Stromal cell of bone marrow (primary cell): Measurements from ENCODE around the gene DNAJC5.

Experiments used
- DNase-seq: peaks from one replicate; pipeline ENCODE4 v3.0.0-alpha.2; 2012; ENCODE audit warnings: low read depth

DNAJC5 gene

DNA sequence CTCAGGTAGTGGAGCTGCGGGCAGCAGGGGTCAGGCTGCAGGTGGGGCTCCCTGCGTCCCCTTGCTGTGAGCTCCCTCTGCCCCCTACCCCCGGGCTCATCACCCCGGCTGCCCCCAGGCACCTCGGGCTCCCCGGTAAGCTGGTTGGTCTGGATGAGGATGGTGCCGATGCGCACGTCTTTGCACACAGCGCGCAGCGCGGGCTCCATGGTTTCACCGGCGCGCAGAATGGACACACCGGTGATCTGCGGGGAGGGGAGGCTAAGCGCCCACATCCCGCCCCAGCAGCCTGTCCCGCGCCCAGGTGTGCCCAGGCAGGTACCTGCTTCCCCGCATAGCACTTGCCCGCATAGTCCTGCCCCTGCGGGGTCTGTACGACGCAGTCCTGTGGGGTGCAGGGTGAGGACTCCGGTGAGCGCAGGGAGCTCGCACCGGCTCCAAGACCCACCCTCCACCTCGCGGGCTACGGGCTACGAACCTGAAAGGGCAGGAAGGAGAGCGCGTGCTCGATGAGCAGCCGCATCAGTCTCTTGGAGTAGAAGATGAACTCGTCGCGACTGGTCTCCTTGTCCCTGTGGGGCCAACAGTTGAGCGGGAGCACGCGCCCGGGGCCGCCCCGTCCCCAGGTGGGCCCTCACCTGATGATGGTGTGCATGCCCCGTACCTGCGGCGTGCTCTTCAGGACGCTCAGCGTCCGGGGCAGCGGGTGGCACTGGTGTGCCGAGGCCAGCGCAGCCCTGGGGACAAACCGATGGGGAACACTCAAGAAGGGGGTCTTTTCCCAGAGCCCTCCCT is 45.7 kb downstream of the DNAJC5 start:
- no peak for DNase-seq

DNA sequence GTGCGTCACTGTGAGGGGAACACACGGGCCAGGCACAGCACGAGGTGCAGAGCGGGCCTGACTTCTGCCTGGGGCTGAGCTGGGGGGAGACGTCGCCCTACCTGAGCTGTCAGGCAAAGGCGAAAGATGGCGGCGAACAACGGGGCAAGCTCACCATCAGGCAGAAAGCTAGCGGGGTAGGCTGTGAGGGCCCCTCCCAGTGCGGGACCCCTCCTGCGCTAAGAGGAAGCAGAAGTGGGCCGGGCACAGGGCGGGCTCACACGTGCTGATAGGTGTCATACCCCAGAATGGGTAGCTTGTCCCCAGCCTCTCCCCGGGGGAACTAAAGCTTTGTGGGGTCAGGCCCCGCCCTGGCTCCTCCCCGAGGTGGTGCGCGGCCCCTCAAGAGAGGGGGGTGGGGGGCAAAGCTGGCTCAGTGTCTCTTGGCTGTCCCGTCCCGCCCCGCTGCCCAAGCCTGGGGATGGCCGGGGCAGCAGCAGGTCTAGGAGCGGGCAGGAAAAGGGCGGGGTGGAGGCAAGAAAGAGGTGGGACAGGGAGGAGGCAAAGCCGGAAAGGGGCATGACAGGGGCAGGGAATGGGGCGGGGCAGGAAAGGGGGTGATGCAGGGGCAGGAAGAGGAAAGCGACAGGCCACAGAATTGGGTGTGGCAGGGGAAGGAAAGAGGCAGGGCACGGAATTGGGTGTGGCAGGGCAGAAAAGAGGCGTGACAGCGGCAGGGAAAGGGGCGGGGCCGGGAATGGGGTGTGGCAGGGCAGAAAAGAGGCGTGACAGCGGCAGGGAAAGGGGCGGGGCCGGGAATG is 46.6 kb downstream of the DNAJC5 start:
- DNase-seq: no peak

DNA sequence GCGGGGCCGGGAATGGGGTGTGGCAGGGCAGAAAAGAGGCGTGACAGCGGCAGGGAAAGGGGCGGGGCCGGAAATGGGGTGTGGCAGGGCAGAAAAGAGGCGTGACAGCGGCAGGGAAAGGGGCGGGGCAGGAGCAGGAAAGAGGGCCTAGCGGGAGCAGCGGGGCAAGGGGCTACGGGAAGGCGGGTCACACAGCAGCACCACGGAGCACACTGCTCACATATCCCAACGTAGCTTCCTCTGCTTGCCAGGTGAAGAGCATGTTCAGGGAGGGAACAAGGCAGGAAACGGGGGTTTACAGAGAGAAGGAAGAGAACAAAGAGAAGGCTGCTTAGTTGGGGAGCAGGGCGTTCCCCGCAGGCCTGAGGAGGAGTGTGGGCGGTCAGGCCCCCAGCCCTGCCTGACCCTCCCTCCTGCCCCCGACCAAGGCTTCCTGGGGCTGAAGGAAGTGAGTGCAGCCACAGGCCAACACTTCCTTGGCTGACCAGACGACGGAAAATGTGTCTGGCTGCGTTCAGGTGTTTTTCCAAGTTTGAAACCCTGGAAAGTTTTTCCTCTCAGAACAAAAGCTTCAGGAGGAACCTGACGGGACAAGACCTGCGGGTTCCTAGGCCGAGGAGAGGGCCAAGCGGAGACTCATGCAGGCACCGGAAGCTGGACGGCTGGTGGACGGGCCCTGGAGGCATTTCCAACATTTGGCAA is 47.5 kb downstream of the DNAJC5 start:
- DNase-seq: no peak

DNA sequence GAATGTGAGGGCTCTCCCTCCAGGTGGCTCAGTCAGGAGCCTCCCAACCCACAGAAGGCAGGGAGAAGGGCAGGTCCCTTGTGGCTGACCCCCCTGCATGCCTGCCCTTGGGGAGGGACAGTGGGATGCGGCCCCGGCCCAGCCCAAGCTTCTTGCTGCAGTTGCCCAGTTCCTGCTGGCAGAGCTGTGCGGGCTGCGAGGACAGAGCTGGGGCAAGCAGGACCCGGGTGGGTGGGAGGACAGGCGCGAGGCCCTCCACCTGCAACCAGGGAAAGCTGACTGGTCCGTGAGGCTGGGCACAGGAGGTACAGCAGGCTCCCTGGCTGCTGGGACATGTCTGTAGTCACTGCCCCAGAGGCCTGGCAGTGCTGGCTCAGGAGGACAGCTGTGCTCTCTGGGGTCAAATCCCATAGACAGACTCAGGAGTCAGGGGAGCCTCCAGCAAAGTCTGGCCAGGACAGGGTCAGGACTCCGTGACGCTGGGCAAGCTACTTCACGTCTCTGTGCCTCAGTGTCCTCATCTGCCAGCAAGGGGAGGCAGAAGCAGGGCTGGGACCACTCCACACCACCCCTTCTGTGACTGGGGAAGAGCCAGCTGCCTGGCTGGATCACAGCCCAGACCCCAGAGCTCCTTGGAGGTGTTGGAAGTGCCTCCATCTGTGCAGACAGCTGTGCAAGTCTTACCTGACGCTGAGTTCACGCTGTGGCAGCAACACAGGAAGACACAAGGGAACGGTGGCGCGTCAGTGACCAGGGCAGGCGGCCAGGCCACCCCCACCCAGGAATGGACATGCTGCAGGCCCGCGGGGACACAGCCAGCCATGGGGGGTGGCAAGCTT is 48.3 kb downstream of the DNAJC5 start:
- DNase-seq: no peak

DNA sequence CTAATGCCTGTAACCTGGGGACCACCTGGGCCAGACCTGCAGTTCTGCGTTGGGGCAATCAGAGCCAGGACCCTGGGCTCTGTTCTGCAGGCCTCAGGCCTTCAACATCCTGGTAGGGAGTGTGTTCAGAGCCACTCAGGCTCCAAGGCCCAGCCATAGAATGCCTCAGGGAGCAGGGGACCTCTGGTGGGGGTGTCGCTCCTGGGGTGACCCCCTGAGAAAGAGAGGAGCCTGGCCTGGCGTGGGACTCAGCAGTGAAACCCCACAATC is 48.8 kb downstream of the DNAJC5 start:
- no peak for DNase-seq

DNA sequence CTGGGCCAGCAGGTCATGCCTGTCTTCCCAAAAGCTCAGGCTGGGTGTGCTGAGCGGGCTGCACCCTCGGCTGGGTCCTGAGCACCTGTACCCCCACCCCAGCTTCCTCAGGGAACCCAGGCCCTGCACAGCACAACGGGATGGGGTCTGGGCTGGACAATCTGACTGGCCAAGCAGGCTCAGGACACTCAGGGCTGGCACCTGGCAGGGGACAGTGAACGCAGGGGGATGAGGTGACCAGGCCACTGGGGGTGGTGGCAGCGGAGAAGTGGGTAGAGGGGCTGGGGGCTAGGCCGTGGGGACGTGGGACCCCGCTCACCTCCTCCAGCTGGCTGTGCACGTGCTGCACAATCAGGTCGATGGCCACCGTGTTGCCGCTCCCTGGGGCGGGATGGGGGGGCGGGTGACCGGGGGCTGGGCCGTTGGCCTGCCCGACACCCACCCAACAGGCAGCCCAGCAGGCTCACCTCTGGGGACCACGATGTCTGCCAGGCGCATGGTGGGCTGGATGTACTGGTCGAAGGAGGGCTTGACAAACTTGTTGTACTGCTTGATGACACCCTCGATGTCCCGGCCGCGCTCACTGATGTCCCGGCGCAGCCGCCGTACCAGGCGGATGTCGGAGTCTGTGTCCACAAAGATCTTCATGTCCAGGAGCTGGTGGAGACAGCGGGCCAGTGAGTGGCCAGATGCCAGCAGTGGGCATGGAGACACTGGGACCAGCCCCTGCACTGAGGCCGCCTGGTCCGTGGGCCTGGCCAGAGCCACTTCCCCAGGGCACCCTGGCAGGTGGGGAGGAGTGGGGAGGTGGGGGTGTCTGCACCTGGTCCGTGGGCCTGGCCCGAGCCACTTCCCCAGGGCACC is 49.4 kb downstream of the DNAJC5 start:
- no peak for DNase-seq

DNA sequence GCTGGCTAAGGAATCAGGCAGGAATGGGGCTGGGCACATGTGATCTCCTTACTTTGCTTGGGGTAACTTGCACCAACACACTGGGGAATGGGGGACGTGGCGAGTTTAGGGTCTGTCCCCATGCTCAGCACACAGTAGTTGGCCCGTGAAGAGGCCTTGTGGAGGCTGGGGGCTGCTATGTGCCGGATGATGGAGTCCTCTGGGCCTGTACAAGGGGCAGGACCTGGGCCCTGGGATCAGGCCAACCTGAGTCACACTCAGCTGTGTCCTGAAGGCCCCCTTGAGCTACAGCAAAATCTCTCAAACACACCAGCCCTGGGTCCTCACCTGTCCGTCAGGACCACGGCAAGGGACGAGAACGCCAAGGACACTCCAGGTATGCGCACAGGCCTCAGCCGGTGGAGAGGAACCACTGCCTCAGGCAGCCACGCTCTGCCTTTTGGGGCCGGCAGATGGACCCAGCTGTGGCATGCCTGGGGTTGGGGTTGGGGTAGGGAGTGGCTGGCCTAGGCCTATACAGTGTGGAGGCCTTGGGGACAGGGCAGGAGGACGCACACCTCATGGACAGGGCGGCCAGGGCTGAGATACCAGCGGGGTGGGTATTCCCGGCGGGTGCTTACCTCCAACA is 50.2 kb downstream of the DNAJC5 start:
- no peak for DNase-seq

DNA sequence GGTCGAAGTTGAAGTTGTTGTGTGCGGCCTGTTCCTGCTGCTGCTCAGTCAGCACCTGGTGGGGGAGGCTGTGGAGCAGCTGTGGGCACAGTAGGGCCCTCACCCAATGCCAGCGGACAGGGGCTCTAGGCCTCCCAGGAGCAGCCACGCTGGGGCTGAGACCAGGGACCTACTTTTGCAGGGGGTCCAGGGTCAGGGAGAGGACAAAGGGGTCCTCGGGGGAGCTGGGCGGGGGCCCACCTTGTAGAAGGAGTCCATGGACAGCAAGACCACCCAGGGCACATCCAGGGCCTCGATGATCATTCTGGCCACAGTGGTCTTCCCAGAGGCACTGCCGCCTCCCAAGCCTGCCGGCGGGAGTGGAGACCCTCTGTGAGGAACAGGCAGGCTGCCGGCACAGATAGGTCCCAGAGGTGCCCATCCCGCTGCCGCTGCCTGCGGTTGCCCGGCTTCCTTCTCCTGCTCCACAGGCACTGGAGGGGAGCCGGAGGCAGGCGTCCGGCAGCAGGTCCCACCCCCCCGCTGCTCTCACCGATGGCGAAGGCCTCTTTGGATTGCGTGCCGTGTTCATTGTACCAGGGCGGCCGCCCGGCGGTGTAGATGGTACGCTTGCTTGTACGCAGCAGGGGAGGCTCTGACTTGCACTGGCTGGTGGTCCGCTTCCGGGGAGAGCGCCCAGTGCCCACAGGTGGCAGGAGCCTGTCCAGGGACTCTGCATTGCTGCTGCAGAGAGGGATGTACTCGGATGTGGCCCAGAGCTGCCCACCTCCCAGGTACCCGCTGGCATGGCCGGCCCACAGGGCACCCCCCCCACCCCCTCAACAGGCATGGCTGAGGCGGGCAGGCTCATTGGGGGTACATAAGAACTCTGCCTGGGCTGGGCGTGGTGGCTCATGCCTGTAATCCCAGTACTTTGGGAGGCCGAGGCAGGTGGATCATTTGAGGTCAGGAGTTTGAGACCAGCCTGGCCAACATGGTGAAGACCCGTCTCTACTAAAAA is 51.3 kb downstream of the DNAJC5 start:
- DNase-seq: no peak

DNA sequence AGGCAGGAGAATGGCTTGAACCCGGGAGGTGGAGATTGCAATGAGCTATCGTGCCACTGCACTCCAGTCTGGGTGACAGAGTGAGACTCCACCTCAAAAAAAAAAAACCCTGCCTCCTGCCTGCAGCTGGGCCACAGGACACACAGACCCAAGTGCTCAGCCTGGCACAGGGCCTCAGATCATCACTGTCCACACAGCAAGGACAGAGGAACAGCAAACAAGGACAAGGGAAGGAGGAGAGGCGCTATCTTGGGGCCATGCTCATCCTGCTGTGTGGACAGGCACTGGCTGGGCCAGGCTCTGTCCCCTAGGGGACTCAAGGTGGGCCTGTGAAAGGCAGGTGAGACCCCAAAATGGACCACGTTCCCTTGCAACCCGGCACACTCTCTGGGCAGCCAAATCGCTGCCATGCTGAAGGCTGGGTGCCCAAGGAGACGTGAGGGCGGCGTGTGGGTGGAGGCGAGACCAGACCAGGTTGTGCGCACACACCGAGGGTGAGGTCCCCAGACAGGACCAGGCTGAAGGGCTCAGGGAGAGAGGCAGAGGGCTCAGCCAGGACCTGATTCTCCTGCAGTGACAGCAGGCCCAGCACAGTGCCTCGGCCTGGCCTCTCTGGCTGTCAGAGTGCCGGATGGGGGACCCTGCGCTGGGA is 52.2 kb downstream of the DNAJC5 start:
- no peak for DNase-seq

DNA sequence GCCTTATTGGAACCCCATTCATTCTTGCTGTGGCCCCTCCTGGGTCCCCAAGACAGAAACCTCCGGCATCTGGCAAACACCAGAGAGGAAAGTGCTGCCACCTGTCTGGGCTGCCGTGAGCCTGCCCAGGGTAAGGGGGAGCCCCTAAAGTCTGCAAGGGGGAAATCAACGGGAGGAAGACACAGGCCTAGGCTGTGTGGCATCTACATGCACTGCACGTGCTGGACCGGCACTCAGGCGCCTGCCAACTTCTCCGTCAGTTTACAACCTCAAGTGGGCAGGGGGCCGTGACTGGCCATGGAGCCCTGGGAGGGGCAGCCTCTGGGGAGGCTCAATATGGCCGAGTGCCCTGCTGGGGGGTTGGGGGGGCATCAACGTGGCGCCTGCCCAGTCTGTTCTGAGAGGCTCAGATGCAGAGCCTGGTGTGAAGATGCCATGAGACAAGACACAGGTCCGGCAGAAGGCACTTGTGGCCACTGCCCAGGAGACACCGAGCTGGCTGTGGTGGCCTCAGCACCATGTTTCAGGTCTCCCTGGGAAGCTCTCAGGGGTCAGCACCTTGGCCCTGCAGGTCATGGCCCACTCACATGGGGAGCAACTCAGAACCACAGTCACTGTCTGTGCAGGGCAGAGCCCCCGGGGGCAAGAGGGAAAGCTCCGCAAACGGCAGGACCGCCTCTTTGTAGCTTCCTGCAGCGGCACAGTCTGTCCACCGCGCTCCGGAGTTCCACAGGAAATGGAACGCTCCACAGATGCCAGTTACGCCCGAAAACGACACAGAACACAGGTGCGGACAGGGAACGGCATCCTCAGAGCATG is 52.9 kb downstream of the DNAJC5 start:
- no peak for DNase-seq

DNA sequence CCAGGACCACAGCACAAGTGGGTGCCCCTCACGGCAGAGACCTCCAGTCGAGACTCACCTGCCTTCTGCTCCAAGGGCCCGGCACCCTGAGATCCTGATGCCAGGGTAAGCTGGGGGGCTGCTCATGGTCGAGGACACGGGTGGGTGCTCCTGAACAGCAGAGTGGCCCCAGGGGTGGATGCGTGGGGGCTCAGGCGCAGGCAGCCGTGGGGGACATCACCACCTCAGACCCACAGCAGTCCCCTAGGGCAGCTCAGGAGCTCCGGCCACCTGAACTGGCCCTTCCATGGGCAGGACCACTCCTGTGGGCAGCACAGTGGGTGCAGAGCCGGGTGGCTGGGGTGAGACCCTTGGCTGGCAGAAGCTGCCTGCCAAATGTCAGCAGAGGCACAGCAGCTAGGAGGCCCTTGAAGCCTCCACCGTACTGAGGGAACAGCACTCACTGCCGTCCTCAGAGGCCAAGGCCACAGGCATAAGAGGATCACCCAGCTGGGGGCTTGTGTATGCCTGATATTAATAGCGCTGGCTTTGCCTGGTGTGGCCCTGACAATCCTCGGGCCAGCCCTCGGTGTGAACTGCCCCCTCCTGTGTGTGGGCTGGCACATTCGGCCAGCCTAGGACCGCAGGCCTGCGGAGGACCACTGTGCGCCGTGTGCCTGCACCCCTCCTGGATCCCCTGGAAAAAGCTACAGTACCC is 55.9 kb downstream of the DNAJC5 start:
- no peak for DNase-seq

DNA sequence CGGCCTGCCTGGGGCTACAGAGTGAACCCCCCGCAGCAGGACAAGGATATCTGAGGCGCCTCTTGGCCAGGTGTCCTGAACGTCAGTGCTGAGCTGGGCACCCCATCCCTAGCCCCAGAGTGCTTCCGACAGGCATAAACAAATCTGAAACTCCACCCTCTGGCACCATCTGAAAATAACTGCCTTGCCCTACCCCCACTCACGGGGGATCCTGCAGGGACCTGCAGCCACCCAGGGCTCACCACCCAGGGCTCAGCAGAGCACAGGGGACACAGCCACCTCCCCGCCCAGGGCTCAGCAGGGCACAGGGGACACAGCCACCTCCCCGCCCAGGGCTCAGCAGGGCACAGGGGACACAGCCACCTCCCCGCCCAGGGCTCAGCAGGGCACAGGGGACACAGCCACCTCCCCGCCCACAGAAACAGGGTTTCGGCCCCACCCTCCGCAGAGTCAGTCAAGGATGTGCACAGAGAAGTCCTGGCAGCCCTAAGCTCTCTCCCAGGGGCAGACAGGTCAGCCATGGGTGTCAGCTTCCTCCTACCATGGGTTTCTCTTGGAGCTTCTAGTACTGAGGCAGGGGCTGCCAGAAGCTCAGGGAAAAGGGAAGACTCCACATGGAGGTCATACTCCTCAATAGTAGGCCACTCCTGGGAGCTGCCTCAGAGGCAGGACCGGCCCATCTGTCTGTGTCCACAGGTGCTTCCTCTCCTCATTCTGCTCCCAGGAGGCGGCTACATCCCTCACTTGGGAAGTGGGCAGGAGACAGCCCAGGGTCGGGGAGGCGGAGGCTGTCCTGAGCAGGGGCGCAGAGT is 56.7 kb downstream of the DNAJC5 start:
- DNase-seq: no peak

DNA sequence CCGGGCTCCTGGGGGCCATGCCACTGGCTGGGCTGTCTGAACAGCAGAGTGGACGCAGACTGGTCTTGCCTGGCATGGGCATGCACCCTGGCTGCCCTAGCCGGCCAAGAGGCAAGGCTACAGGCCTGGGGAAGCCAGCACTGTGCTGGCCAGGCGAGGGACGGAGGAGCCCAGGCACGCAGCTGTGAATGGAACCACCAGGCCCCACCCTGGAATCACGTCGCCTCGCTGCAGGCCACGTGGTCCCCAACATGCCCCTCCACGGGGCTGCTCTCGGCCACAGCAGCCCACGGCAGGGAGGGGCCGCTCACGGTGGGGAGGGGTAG is 57.2 kb downstream of the DNAJC5 start:
- no peak for DNase-seq

DNA sequence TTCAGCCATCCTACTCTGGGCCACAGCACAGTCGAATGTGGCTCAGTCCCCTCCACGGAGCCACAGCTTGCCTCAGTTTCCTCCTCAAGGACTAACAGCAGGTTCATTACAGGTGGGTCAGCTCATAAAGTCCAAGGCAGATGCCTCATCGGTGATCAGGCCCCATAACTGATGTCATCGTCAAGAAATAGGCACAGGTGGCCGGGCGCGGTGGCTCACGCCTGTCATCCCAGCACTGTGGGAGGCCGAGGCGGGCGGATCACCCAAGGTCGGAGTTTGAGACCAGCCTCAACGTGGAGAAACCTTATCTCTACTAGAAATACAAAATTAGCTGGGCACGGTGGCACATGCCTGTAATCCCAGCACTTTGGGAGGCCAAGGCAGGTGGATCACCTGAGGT is 57.8 kb downstream of the DNAJC5 start:
- DNase-seq: no peak

DNA sequence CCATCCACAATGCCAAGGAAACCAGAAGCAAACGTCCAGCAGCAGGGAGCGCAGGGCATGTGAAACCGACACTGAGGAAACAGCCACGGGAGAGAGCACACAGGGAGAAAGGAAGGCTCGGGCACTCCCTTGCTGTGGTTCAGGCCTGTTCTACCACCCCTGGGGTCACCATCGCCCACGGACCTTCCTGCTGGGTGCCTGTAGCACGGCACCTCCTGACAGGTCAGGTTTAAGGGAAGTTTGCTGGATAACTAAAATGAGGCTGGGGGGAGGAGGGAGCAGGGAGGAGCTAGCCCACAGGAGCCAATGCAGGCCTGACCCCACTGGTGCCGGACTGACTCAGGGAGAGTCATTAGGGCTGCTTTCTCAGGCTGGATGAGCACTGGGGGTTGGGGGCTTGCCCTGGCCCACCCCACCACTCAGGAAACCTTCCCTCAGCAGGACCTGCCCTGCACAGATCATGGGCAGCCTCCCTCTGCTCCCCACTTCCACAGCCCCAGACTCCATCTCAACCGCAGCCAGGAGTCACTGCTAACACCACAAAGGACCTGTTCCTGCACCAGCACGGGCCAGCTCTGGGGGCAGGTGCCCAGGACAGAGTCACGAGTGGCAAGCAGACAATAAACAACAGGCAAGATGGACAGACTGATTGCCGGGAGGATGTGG is 59.0 kb downstream of the DNAJC5 start:
- DNase-seq: no peak

DNA sequence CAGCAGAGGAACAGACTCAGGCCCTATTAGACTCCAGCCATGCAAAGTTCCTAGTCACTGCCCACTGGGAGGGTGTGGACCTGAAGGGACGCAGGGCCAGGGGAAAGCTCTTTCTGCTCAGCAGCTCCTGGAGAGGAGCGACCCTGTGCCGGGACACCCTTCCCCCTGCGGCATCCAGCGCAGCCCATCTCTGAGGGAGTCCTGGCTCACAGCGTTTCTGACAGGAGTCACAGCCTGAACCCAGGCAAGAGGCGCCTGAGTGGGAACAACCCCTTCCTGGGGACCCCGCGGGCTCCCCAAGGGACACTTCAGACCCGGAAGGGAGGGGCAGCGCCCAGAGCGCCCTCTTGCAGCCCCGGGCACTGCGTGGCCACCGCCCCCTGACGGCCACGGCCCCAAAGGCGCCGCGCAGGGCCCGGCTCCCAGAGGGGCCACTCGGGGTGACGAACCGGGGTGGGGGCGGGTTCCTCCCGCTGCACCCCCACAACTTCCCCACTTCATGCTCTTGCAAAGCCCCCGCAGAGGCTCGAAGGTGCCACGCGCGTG is 60.4 kb downstream of the DNAJC5 start:
- no peak for DNase-seq
